ENCODE measurements around the gene ETHE1.
"Not testable (repeated sequence)": the region's sequence is repeated elsewhere in the genome, so short reads cannot be mapped to it uniquely, and the experiment has no call there.

Gene ETHE1

GRCh38 chr19:43523696-43524095 lies 3.3 kb downstream of the ETHE1 start:
- not testable (repeated sequence) for DNase-seq (ENCODE audit: low read depth)

GRCh38 chr19:43522929-43523328 lies 4.1 kb downstream of the ETHE1 start:
- no peak for DNase-seq (ENCODE audit: low read depth)

GRCh38 chr19:43519436-43520088 lies 7.4 kb downstream of the ETHE1 start:
- peak; percentile 85 for DNase-seq (ENCODE audit: low read depth)

GRCh38 chr19:43518051-43518450 lies 8.9 kb downstream of the ETHE1 start:
- DNase-seq (ENCODE audit: low read depth) = no peak

- DNase-seq (ENCODE audit: low read depth) = not testable (repeated sequence)
Measured at GRCh38 chr19:43512399-43512798, 14.6 kb downstream of the ETHE1 start.

- no peak for DNase-seq (ENCODE audit: low read depth)
Measured at GRCh38 chr19:43511324-43511723, 15.7 kb downstream of the ETHE1 start.

- DNase-seq (ENCODE audit: low read depth) = no peak
Measured at GRCh38 chr19:43510713-43511112, 16.3 kb downstream of the ETHE1 start.

- no peak for DNase-seq (ENCODE audit: low read depth)
Measured at GRCh38 chr19:43507880-43508279, 19.1 kb downstream of the ETHE1 start.

GRCh38 chr19:43506629-43507028 lies 20.4 kb downstream of the ETHE1 start:
- DNase-seq (ENCODE audit: low read depth) = no peak

- no peak for DNase-seq (ENCODE audit: low read depth)
Measured at GRCh38 chr19:43505941-43506340, 21.1 kb downstream of the ETHE1 start.

GRCh38 chr19:43505186-43505456 lies 21.9 kb downstream of the ETHE1 start:
- no peak for DNase-seq (ENCODE audit: low read depth)

GRCh38 chr19:43504426-43505185 lies 22.4 kb downstream of the ETHE1 start, which contains the start of gene PHLDB3:
PHLDB3 (minus strand) TSS chr19:43504746; CDS start chr19:43504118, 628 bp downstream.
- DNase-seq (ENCODE audit: low read depth) = no peak

GRCh38 chr19:43503501-43504425 lies 23.2 kb downstream of the ETHE1 start:
- peak; percentile 88 for DNase-seq (ENCODE audit: low read depth)

- no peak for DNase-seq (ENCODE audit: low read depth)
Measured at GRCh38 chr19:43502419-43502976, 24.5 kb downstream of the ETHE1 start.

GRCh38 chr19:43501661-43502418 lies 25.2 kb downstream of the ETHE1 start:
- no peak for DNase-seq (ENCODE audit: low read depth)

GRCh38 chr19:43499042-43499441 lies 28.0 kb downstream of the ETHE1 start:
- no peak for DNase-seq (ENCODE audit: low read depth)

GRCh38 chr19:43498233-43498842 lies 28.7 kb downstream of the ETHE1 start:
- DNase-seq (ENCODE audit: low read depth) = no peak

- DNase-seq (ENCODE audit: low read depth) = no peak
Measured at GRCh38 chr19:43496960-43497359, 30.0 kb downstream of the ETHE1 start.

- DNase-seq (ENCODE audit: low read depth) = no peak
Measured at GRCh38 chr19:43495082-43495481, 31.9 kb downstream of the ETHE1 start.

- no peak for DNase-seq (ENCODE audit: low read depth)
Measured at GRCh38 chr19:43490759-43491158, 36.2 kb downstream of the ETHE1 start.

GRCh38 chr19:43489979-43490599 lies 36.9 kb downstream of the ETHE1 start:
- DNase-seq (ENCODE audit: low read depth) = no peak

All from fibroblast of gingiva (primary cell).